DMS79 treated with DMSO at 0.1 percent for 48 hours (cell line): ENCODE data around the gene DDX27.

Source experiments
- DNase-seq: peaks from one replicate; lab custom pipeline; 2025; lab: John Stamatoyannopoulos, UW

DDX27 gene

GRCh38 chr20:49248301-49248700 lies 29.1 kb downstream of the DDX27 start:
- no peak for DNase-seq

GRCh38 chr20:49248879-49249665 lies 29.9 kb downstream of the DDX27 start:
- no peak for DNase-seq

- no peak for DNase-seq
These were observed 33.5 kb downstream of the DDX27 start for GRCh38 chr20:49252556-49253350.

- DNase-seq = no peak
These were observed 37.0 kb downstream of the DDX27 start for GRCh38 chr20:49256261-49256660.

- no peak for DNase-seq
These were observed 40.1 kb downstream of the DDX27 start for GRCh38 chr20:49259284-49259683.

GRCh38 chr20:49259799-49260198 lies 40.6 kb downstream of the DDX27 start:
- no peak for DNase-seq

- DNase-seq = no peak
These were observed 41.0 kb downstream of the DDX27 start for GRCh38 chr20:49260218-49260617.

GRCh38 chr20:49261173-49261572 lies 42.0 kb downstream of the DDX27 start:
- no peak for DNase-seq

- no peak for DNase-seq
These were observed 43.2 kb downstream of the DDX27 start for GRCh38 chr20:49262444-49262843.

- DNase-seq = no peak
These were observed 48.1 kb downstream of the DDX27 start for GRCh38 chr20:49267327-49267726.

- no peak for DNase-seq
These were observed 49.6 kb downstream of the DDX27 start for GRCh38 chr20:49268600-49269365.

GRCh38 chr20:49270177-49270576 lies 51.0 kb downstream of the DDX27 start:
- no peak for DNase-seq

GRCh38 chr20:49270736-49271135 lies 51.5 kb downstream of the DDX27 start:
- no peak for DNase-seq

GRCh38 chr20:49272654-49273053 lies 53.4 kb downstream of the DDX27 start:
- no peak for DNase-seq

- no peak for DNase-seq
These were observed 54.6 kb downstream of the DDX27 start for GRCh38 chr20:49273696-49274277.

- DNase-seq = no peak
These were observed 56.0 kb downstream of the DDX27 start for GRCh38 chr20:49275216-49275615.

GRCh38 chr20:49275636-49276035 lies 56.4 kb downstream of the DDX27 start:
- DNase-seq = no peak

- DNase-seq = peak; percentile 73
These were observed 57.1 kb downstream of the DDX27 start for GRCh38 chr20:49276161-49276960.

GRCh38 chr20:49276961-49277785 lies 58.0 kb downstream of the DDX27 start:
- DNase-seq = peak; percentile 35

GRCh38 chr20:49277786-49278035 lies 58.5 kb downstream of the DDX27 start:
- DNase-seq = no peak
